OCI-LY7 (cell line): Measurements from ENCODE around the gene SPC25.

Source experiments
- EZH2phosphoT487 ChIP-seq: fragments of 200-600 bp; sonication (generic); IDR thresholded peaks from 2 replicates; pipeline ENCODE4 v1.6.1; 2018; ENCODE audit warnings: low read depth, borderline replicate concordance, mild to moderate bottlenecking, mixed run types, antibody characterized with exemption, low read length, moderate library complexity, mixed read lengths
- TF ChIP-seq, protein P1 (sequence below): fragments of 200-600 bp; sonication (generic); conservative IDR thresholded peaks from 2 replicates; pipeline ENCODE4 v1.5.1; 2014; ENCODE audit warnings: mild to moderate bottlenecking, antibody characterized with exemption, low read length, moderate library complexity, mixed read lengths

- TF ChIP-seq, protein P1, sequence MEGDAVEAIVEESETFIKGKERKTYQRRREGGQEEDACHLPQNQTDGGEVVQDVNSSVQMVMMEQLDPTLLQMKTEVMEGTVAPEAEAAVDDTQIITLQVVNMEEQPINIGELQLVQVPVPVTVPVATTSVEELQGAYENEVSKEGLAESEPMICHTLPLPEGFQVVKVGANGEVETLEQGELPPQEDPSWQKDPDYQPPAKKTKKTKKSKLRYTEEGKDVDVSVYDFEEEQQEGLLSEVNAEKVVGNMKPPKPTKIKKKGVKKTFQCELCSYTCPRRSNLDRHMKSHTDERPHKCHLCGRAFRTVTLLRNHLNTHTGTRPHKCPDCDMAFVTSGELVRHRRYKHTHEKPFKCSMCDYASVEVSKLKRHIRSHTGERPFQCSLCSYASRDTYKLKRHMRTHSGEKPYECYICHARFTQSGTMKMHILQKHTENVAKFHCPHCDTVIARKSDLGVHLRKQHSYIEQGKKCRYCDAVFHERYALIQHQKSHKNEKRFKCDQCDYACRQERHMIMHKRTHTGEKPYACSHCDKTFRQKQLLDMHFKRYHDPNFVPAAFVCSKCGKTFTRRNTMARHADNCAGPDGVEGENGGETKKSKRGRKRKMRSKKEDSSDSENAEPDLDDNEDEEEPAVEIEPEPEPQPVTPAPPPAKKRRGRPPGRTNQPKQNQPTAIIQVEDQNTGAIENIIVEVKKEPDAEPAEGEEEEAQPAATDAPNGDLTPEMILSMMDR = no peak
- no peak for TF ChIP-seq EZH2phosphoT487
These were observed 59.3 kb downstream of the SPC25 start for GRCh38 chr2:168830958-168831357.
